Measurements from ENCODE around the gene YPEL1. TPM values are rescaled to one million over a fixed set of nuclear protein-coding genes. Genes with fewer than 3 reads are reported as not detected.

Gene YPEL1
- total and polyA plus RNA-seq, 10 of the 15 experiments (the other 5 are each of a cell fraction or from before 2014, with no cell fraction given): 0.13 to 5.0 (median 1.6) TPM

GRCh38 chr22:21687685-21688259, 47.8 kb downstream of the YPEL1 start:
- in situ Hi-C loops (cut with MboI) (no loop called here), intact Hi-C loops (cut with micrococcal nuclease; ENCODE audit: unreplicated experiment) (no loop called here)
- CTCF ChIA-PET: no interaction called here
- Histone ChIP-seq H3K27ac (ENCODE audit: control insufficient read depth, insufficient read depth) (no peak overlapping the region), H3K4me2 (ENCODE audit: control insufficient read depth, insufficient read depth) (no peak overlapping the region), H3K79me2 (ENCODE audit: control insufficient read depth, insufficient read depth, low read length) (no peaks in the 10 kb centered on the region), H3K9me3 (replicated peaks; ENCODE audit: control insufficient read depth, insufficient read depth, low read length) (no peaks in the 10 kb centered on the region), H3K4me1 (ENCODE audit: control insufficient read depth, insufficient read depth, low read length) (peaks cover 27% of the 10 kb centered on the region), H2AFZ (ENCODE audit: control insufficient read depth, low read depth, low read length) (no peak overlapping the region), H3K36me3 (ENCODE audit: control insufficient read depth in 2 of 2, insufficient read depth in 2 of 2, low read length in 1 of 2) (peaks cover 18 to 25% of the 10 kb centered on the region in 2 experiments), H3K27me3 (replicated peaks in 1 of 2; ENCODE audit: control insufficient read depth in 2 of 2, insufficient read depth in 2 of 2, low read length in 1 of 2) (no peaks in the 10 kb centered on the region), H3K9ac (ENCODE audit: control insufficient read depth, insufficient read depth, low read length) (no peak overlapping the region), H3K4me3 (no peak overlapping the region), H4K20me1 (ENCODE audit: control insufficient read depth, insufficient read depth) (no peaks in the 10 kb centered on the region)
- RAD21 ChIA-PET (ENCODE audit: unreplicated experiment): no interaction called here
- ATAC-seq (no peak), FAIRE-seq (no peak), DNase-seq (ENCODE audit: low read depth, low spot score) (no peak)
- no TSS peak for BruUV-seq (replicated peaks)
- POLR2A ChIA-PET: no interaction called here
- 87% methylated on average over 10 of the region's 11 CpGs for WGBS (ENCODE audit: insufficient coverage, insufficient replicate concordance, low lambda C conversion rate, missing lambda C conversion rate)
- no peak for TF ChIP-seq ZSCAN29 (IDR thresholded peaks at IDR 0.05)
- no peak for TF ChIP-seq CUX1 (IDR thresholded peaks at IDR 0.05; ENCODE audit: insufficient replicate concordance, low read depth, low read length)
- no peak for TF ChIP-seq ESRRA (IDR thresholded peaks at IDR 0.05; ENCODE audit: low read length)
- no peak for TF ChIP-seq CBFB (IDR thresholded peaks at IDR 0.05; ENCODE audit: low read depth)
- TF ChIP-seq BMI1 (IDR thresholded peaks at IDR 0.05; ENCODE audit: borderline replicate concordance): no peak
- SMC1A ChIA-PET (ENCODE audit: uncharacterized antibody, unreplicated experiment): interaction anchor here (0.6 kb wide), 1 partner anchor 39 kb away, joined by 3 read pairs; no protein-coding TSS in a partner anchor

Measured in GM12878 (cell line).